ENCODE results near the gene NOP16.

- TF ChIP-seq CTCF (IDR thresholded peaks at IDR 0.05; ENCODE audit: poor library complexity) = no peak
- no peak for TF ChIP-seq EZH2phosphoT487 (IDR thresholded peaks at IDR 0.05; ENCODE audit: low read depth, severe bottlenecking, unreplicated experiment)
Observed at GRCh38 chr5:176410486-176411180, 22.2 kb upstream of the NOP16 start.
